Measurements from ENCODE around the gene CDH23. TPM values are rescaled to one million over a fixed set of nuclear protein-coding genes. Genes with fewer than 3 reads are reported as not detected.

CDH23 gene
- polyA plus RNA-seq, 1 donor from 2014 or later = 6.6 TPM

- Histone ChIP-seq H3K9me3 (ENCODE audit: low read length) (no peaks in the 10 kb centered on the region), H3K27me3 (ENCODE audit: insufficient read depth, low read depth, low read length) (no peaks in the 10 kb centered on the region), H3K9me2 (ENCODE audit: insufficient read depth, low read length) (no peaks in the 10 kb centered on the region), H3K27ac (ENCODE audit: low read length) (no peak overlapping the region), H2AFZ (ENCODE audit: low read depth, low read length) (no peak overlapping the region), H3K36me3 (ENCODE audit: insufficient read depth, low read length) (no peaks in the 10 kb centered on the region), H3F3A (ENCODE audit: insufficient read depth, low read length, poor library complexity, severe bottlenecking) (no peaks in the 10 kb centered on the region), H3K4me2 (ENCODE audit: low read length) (no peak overlapping the region), H4K20me1 (ENCODE audit: insufficient read depth) (no peaks in the 10 kb centered on the region), H3K9ac (ENCODE audit: low read length) (no peak overlapping the region), H3K79me2 (replicated peaks; ENCODE audit: insufficient read depth, low read length) (no peaks in the 10 kb centered on the region), H3K4me3 (ENCODE audit: low read length) (no peak overlapping the region)
- no peak for TF ChIP-seq EZH2 (IDR thresholded peaks at IDR 0.05; ENCODE audit: borderline replicate concordance, insufficient read depth, low read length, poor library complexity, severe bottlenecking)
- no peak for TF ChIP-seq EP300 (conservative IDR thresholded peaks at IDR 0.05; ENCODE audit: poor library complexity, severe bottlenecking)
- no peak for TF ChIP-seq MXI1 (conservative IDR thresholded peaks at IDR 0.05; ENCODE audit: poor library complexity, severe bottlenecking)
- TF ChIP-seq POLR2AphosphoS5 (IDR thresholded peaks at IDR 0.05) = no peak
- no peak for TF ChIP-seq REST (IDR thresholded peaks at IDR 0.05; ENCODE audit: borderline replicate concordance)
- TF ChIP-seq CTCF (IDR thresholded peaks at IDR 0.05; ENCODE audit: poor library complexity, severe bottlenecking) = no peak
- no peak for TF ChIP-seq RAD21 (conservative IDR thresholded peaks at IDR 0.05)
- TF ChIP-seq TAF1 (IDR thresholded peaks at IDR 0.05; ENCODE audit: low read depth) = no peak
- no peak for TF ChIP-seq SMC3 (conservative IDR thresholded peaks at IDR 0.05; ENCODE audit: poor library complexity)
Observed at GRCh38 chr10:71429929-71430328, 33.2 kb downstream of the CDH23 start.

GRCh38 chr10:71431239-71432100 is 34.8 kb downstream of the CDH23 start:
- Histone ChIP-seq H3K4me2 (ENCODE audit: low read length) (no peak overlapping the region), H3K9me2 (ENCODE audit: insufficient read depth, low read length) (no peaks in the 10 kb centered on the region), H3K27me3 (ENCODE audit: insufficient read depth, low read depth, low read length) (no peaks in the 10 kb centered on the region), H4K20me1 (ENCODE audit: insufficient read depth) (no peaks in the 10 kb centered on the region), H3K27ac (ENCODE audit: low read length) (peak overlapping the region; percentile 30), H3F3A (ENCODE audit: insufficient read depth, low read length, poor library complexity, severe bottlenecking) (no peaks in the 10 kb centered on the region), H3K4me3 (ENCODE audit: low read length) (no peak overlapping the region), H3K9ac (ENCODE audit: low read length) (no peak overlapping the region), H3K36me3 (ENCODE audit: insufficient read depth, low read length) (no peaks in the 10 kb centered on the region), H2AFZ (ENCODE audit: low read depth, low read length) (no peak overlapping the region), H3K79me2 (replicated peaks; ENCODE audit: insufficient read depth, low read length) (no peaks in the 10 kb centered on the region), H3K9me3 (ENCODE audit: low read length) (no peaks in the 10 kb centered on the region)
- TF ChIP-seq POLR2AphosphoS5 (IDR thresholded peaks at IDR 0.05) (peak; percentile 69), EP300 (conservative IDR thresholded peaks at IDR 0.05; ENCODE audit: poor library complexity, severe bottlenecking) (no peak), CTCF (IDR thresholded peaks at IDR 0.05; ENCODE audit: poor library complexity, severe bottlenecking) (peak; percentile 43)

Data from neural cell (in vitro differentiated cells).